BJ (cell line): Measurements from ENCODE around the gene TIMM8B. TPM values are rescaled to one million over a fixed set of nuclear protein-coding genes. Genes with fewer than 3 reads are reported as not detected.

Experiments
- CTCF ChIA-PET: fragments of 350-600 bp; formaldehyde crosslinking; extraction: SDS; loops from one replicate; lab custom pipeline; 2021; ENCODE audit warnings: antibody characterized with exemption, inconsistent platforms; lab: Yijun Ruan, JAX
- POLR2A ChIA-PET: fragments of 300-600 bp; sonication (Branson Sonifier 250); formaldehyde crosslinking; extraction: SDS; loops from one replicate; lab custom pipeline; 2021; ENCODE audit warnings: antibody characterized with exemption; lab: Charles Lee
- DNase-seq: peaks from one replicate; pipeline ENCODE4 v3.0.0-alpha.2; 2011; ENCODE audit warnings: low read depth
- H3K27me3 ChIP-seq: 2 replicates; pipeline ENCODE4 v1.6.0; 2011; ENCODE audit warnings: low read length; ENCODE audit not compliant: control insufficient read depth, insufficient read depth
- H3K36me3 ChIP-seq: 2 replicates; pipeline ENCODE4 v1.5.1; 2011; ENCODE audit warnings: low read length; ENCODE audit not compliant: control insufficient read depth, insufficient read depth
- H3K4me3 ChIP-seq: 2 replicates; pipeline ENCODE4 v1.5.1; 2011; ENCODE audit warnings: low read depth, mild to moderate bottlenecking, control low read depth, low read length
- polyA minus RNA-seq: library from RNA; depleted of rRNA, polyadenylated mRNA; stranded (reverse); fragments of >200 nt; gene quantifications from 2 replicates; pipeline ENCODE4 v1.2.3, GENCODE V29; 2011; rRNA and poly(A)+ RNA removed
- polyA plus RNA-seq: library from polyadenylated mRNA; depleted of rRNA; stranded (reverse); fragments of >200 nt; gene quantifications from 2 replicates; pipeline ENCODE4 v1.2.3, GENCODE V29; 2011; rRNA removed
- TF ChIP-seq, protein P1 (sequence below): IDR thresholded peaks from 2 replicates; pipeline ENCODE4 v1.5.1; 2011; ENCODE audit warnings: low read depth, mild to moderate bottlenecking, control low read depth, inconsistent platforms, low read length, moderate library complexity; ENCODE audit not compliant: insufficient read depth

The TIMM8B gene, protein sequence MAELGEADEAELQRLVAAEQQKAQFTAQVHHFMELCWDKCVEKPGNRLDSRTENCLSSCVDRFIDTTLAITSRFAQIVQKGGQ
- polyA plus RNA-seq: 112 and 118 TPM in 2 replicates
- 7.9 and 9.2 TPM in 2 replicates for polyA minus RNA-seq

DNA sequence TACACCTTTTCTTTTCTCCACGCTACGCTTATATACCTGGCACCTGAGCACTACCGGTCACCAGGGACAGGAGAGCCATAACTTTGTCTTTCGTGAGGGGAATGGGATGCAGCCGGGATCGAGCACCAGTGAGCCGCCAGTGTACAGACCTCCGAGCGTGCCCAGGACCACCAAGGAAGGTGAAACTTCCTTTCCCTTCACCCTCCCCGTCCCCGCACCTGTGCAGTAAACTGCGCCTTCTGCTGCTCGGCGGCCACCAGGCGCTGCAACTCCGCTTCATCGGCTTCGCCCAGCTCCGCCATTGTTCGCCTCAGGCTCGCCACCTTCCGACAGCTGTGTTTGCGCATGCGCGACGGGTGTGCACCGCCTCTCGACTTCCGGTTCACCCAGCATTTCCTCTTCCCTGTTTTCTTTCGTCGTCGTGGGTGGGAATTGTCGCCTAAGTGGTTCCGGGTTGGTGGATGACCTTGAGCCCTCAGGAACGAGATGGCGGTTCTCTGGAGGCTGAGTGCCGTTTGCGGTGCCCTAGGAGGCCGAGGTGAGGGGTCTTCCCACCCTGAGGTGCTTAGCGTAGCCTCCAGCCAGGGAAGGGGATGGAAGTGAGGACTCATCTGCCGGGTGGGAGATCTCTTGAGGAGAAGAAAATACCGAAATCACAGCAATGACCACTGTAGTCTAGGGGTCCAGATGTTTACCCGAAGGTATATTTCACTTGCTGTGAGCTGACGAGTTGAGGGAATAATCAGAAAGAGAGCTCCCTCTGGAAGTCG, at the start of gene TIMM8B, which contains the start of gene SDHD:
Gene TIMM8B (minus strand): TSS at position 335 of the 770 bp plus-strand sequence. CDS start 33 bp downstream, at position 302.
Gene SDHD (plus strand): TSS at position 452 of the 770 bp plus-strand sequence. CDS start 35 bp downstream, at position 487.
- TF ChIP-seq, protein P1, sequence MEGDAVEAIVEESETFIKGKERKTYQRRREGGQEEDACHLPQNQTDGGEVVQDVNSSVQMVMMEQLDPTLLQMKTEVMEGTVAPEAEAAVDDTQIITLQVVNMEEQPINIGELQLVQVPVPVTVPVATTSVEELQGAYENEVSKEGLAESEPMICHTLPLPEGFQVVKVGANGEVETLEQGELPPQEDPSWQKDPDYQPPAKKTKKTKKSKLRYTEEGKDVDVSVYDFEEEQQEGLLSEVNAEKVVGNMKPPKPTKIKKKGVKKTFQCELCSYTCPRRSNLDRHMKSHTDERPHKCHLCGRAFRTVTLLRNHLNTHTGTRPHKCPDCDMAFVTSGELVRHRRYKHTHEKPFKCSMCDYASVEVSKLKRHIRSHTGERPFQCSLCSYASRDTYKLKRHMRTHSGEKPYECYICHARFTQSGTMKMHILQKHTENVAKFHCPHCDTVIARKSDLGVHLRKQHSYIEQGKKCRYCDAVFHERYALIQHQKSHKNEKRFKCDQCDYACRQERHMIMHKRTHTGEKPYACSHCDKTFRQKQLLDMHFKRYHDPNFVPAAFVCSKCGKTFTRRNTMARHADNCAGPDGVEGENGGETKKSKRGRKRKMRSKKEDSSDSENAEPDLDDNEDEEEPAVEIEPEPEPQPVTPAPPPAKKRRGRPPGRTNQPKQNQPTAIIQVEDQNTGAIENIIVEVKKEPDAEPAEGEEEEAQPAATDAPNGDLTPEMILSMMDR: peak; percentile 59
- CTCF ChIA-PET: interaction anchor here (1.0 to 1.4 kb wide), 2 partner anchors 11 to 193 kb away, joined by 4 read pairs; no protein-coding TSS in a partner anchor
- H3K36me3 ChIP-seq: peaks cover 8% of the 10 kb centered on the region; the same call in 1 of the 2 replicates
- POLR2A ChIA-PET: no interaction called here
- peak within 1 kb of the TSS; percentile 90 for H3K4me3 ChIP-seq
- H3K27me3 ChIP-seq: no peaks in the 10 kb centered on the region
- peak; percentile 78 for DNase-seq

DNA sequence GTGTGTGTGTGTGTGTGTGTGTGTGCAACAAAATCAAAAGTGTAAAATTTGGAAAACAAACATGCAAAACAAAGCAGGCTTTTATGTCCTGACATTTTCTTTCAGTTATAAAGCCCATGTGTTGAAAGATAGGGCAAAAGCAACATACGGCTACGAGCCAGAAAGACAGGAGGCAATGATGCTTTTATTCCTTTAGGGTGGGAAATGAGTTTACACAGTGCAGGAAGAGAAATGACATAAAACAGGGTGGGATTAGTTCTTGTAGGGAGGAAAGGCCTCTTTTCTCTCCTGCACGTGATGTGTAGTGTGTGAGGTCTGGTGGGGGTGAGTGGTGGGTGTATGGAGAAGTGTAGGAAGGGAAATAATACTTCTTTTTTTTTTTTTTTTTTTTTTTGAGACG, 47.9 kb upstream of the TIMM8B start:
- CTCF ChIA-PET: no interaction called here
- POLR2A ChIA-PET: no interaction called here

DNA sequence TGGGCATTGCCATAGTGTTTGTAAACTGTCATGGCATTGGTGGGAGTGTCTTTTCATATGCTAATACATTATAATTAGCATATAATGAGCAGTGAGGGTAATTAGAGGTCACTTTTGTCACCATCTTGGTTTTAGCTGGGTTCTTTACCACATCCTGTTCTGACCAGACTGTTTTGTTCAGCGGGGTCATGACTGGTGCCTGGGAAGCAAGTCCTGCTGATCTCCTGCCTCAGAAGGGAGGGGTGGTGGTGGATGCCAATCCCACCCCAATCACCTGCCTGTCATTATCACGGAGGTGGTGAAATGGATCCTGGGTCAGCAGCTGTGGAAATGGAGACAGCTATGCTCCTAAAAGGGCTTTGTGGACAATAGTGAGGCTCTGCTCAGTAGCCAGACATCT, 46.2 kb upstream of the TIMM8B start:
- ChIA-PET POLR2A (no interaction called here), CTCF (interaction anchor here (1.2 kb wide), 2 partner anchors 19 to 20 kb away, joined by 4 to 5 read pairs; no protein-coding TSS in a partner anchor)
- H3K4me3 ChIP-seq: no peak overlapping the region

More for the DNA sequence above, 47.9 kb upstream of the TIMM8B start:
- Histone ChIP-seq H3K4me3 (no peak overlapping the region), H3K36me3 (no peaks in the 10 kb centered on the region; the same call in 1 of the 2 replicates), H3K27me3 (no peaks in the 10 kb centered on the region)
- TF ChIP-seq, protein P1: no peak
- no peak for DNase-seq

DNA sequence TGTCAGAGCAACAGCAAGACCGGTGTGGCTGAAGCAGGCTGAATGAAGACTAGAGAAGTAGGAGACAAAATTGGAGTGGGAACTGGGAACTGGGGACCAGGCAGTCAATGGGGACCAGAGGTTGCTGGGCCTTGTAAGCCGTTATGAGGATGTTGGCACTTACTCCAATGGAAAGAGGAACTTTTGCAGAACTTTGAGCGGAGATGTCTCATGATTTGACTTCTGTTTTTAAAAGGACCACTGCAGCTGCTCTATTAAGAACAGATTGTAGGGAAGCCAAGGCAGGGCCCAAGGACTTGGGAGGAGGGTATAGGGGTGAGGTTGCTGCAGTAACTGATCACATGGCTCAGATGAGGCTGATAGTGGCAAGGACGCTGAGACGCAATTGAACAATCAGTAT, 43.1 kb upstream of the TIMM8B start:
- POLR2A ChIA-PET: no interaction called here
- no peaks in the 10 kb centered on the region for H3K27me3 ChIP-seq
- TF ChIP-seq, protein P1: no peak

More for the DNA sequence above, 46.2 kb upstream of the TIMM8B start:
- TF ChIP-seq, protein P1: no peak
- DNase-seq: no peak
- no peaks in the 10 kb centered on the region for H3K27me3 ChIP-seq
- H3K36me3 ChIP-seq: no peaks in the 10 kb centered on the region; the same call in 1 of the 2 replicates

More for the DNA sequence above, 43.1 kb upstream of the TIMM8B start:
- DNase-seq: no peak
- Histone ChIP-seq H3K36me3 (no peaks in the 10 kb centered on the region; the same call in 1 of the 2 replicates), H3K4me3 (no peak overlapping the region)
- CTCF ChIA-PET: interaction anchor here (0.6 to 2.4 kb wide), 3 partner anchors 12 to 17 kb away, joined by 3 to 7 read pairs (median 6); no protein-coding TSS in a partner anchor
